ENCODE results near the gene APBA1.

GRCh38 chr9:69485466-69485865 lies 186.7 kb downstream of the APBA1 start:
- TF ChIP-seq CTCF (IDR thresholded peaks at IDR 0.05; ENCODE audit: control extremely low read depth in 1 of 3, insufficient read depth in 1 of 3, low read depth in 1 of 3, low read length in 3 of 3) (no peak), ZNF274 (IDR thresholded peaks at IDR 0.05; ENCODE audit: borderline replicate concordance, extremely low read depth, low read length) (no peak), JUN (IDR thresholded peaks at IDR 0.05; ENCODE audit: low read depth, low read length) (no peak), POLR2A (IDR thresholded peaks at IDR 0.05; ENCODE audit: control extremely low read depth in 1 of 2, low read depth in 2 of 2, low read length in 2 of 2) (no peak), TAF1 (IDR thresholded peaks at IDR 0.05; ENCODE audit: low read depth, low read length) (no peak), HDAC2 (IDR thresholded peaks at IDR 0.05; ENCODE audit: borderline replicate concordance in 1 of 2, low read depth in 2 of 2, low read length in 2 of 2) (no peak), EZH2 (IDR thresholded peaks at IDR 0.05; ENCODE audit: low read depth, low read length, severe bottlenecking) (no peak), SP1 (IDR thresholded peaks at IDR 0.05; ENCODE audit: low read depth, low read length) (no peak), EP300 (IDR thresholded peaks at IDR 0.05; ENCODE audit: borderline replicate concordance in 1 of 2, low read depth in 2 of 2, low read length in 2 of 2) (no peak), POLR2AphosphoS5 (IDR thresholded peaks at IDR 0.05; ENCODE audit: low read depth, low read length) (no peak), GTF2F1 (IDR thresholded peaks at IDR 0.05; ENCODE audit: borderline replicate concordance, low read depth, low read length) (no peak), RXRA (IDR thresholded peaks at IDR 0.05; ENCODE audit: insufficient read depth, low read depth, low read length) (no peak), BCL11A (IDR thresholded peaks at IDR 0.05; ENCODE audit: low read depth in 2 of 2, low read length in 2 of 2) (no peak), CEBPB (IDR thresholded peaks at IDR 0.05; ENCODE audit: low read depth, low read length) (no peak)

Data from H1 (cell line).